ENCODE results near the gene DGUOK. TPM values are rescaled to one million over a fixed set of nuclear protein-coding genes. Genes with fewer than 3 reads are reported as not detected.

The DGUOK gene
- total and polyA plus RNA-seq, 2 experiments from 2014 or later: 68.4 to 287 TPM

GRCh38 chr2:73913414-73914054, 13.1 kb upstream of the DGUOK start:
- peaks cover 4% of the 10 kb centered on the region for H3K27me3 Mint-ChIP-seq (ENCODE audit: insufficient read depth, low read depth, poor library complexity)
- no peaks in the 10 kb centered on the region for H3K9me3 Mint-ChIP-seq
- H4K20me1 ChIP-seq (replicated peaks; ENCODE audit: insufficient read depth): 0 out of 2 replicates have a peak, but pooled peaks cover 2% of the 10 kb centered on the region
- no peaks in the 10 kb centered on the region for H3K36me3 Mint-ChIP-seq (ENCODE audit: low read depth)
- DNase-seq (ENCODE audit: low spot score) (no peak), ATAC-seq (no peak)
- no peaks in the 10 kb centered on the region for H3K36me3 ChIP-seq (ENCODE audit: insufficient read depth)
- H3F3A ChIP-seq (replicated peaks; ENCODE audit: low read depth): no peaks in the 10 kb centered on the region
- H3K79me2 ChIP-seq (replicated peaks; ENCODE audit: insufficient read depth): no peaks in the 10 kb centered on the region
- no peak for TF ChIP-seq ZNF462 (CRISPR knock-in tag; IDR thresholded peaks at IDR 0.05)
- TF ChIP-seq ETS1 (IDR thresholded peaks at IDR 0.05): no peak
- no peak for TF ChIP-seq ZNF331 (CRISPR knock-in tag; IDR thresholded peaks at IDR 0.05; ENCODE audit: low read depth)
- TF ChIP-seq EZH2 (IDR thresholded peaks at IDR 0.05; ENCODE audit: low read depth, unreplicated experiment): no peak
- TF ChIP-seq STAT1 (IDR thresholded peaks at IDR 0.05; ENCODE audit: unreplicated experiment): no peak
- TF ChIP-seq, protein P1, sequence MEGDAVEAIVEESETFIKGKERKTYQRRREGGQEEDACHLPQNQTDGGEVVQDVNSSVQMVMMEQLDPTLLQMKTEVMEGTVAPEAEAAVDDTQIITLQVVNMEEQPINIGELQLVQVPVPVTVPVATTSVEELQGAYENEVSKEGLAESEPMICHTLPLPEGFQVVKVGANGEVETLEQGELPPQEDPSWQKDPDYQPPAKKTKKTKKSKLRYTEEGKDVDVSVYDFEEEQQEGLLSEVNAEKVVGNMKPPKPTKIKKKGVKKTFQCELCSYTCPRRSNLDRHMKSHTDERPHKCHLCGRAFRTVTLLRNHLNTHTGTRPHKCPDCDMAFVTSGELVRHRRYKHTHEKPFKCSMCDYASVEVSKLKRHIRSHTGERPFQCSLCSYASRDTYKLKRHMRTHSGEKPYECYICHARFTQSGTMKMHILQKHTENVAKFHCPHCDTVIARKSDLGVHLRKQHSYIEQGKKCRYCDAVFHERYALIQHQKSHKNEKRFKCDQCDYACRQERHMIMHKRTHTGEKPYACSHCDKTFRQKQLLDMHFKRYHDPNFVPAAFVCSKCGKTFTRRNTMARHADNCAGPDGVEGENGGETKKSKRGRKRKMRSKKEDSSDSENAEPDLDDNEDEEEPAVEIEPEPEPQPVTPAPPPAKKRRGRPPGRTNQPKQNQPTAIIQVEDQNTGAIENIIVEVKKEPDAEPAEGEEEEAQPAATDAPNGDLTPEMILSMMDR (conservative IDR thresholded peaks at IDR 0.05; ENCODE audit: low read depth in 2 of 2): no peak
- no peak for TF ChIP-seq ZNF114 (CRISPR knock-in tag; IDR thresholded peaks at IDR 0.05)
- no peak overlapping the region for H3K4me3 Mint-ChIP-seq
- no peaks in the 10 kb centered on the region for H3K9me2 ChIP-seq (ENCODE audit: insufficient read depth)
- H3K27ac Mint-ChIP-seq: no peak overlapping the region
- no peak overlapping the region for H3K4me2 ChIP-seq
- no peaks in the 10 kb centered on the region for H3K27me3 ChIP-seq (ENCODE audit: insufficient read depth)
- H3K27ac ChIP-seq (ENCODE audit: low read depth): no peak overlapping the region
- no peaks in the 10 kb centered on the region for H3K4me1 ChIP-seq (ENCODE audit: insufficient read depth)
- H2AFZ ChIP-seq: no peak overlapping the region
- no peaks in the 10 kb centered on the region for H3K4me1 Mint-ChIP-seq
- H3K4me3 ChIP-seq: no peak overlapping the region

Measured in GM23338 (cell line).